ENCODE data around the gene EHMT2.

The EHMT2 gene

GRCh38 chr6:31879143-31879542 lies 18.4 kb downstream of the EHMT2 start:
- Histone ChIP-seq H3K18ac (ENCODE audit: low read length) (no peak overlapping the region), H4K12ac (ENCODE audit: low read depth, low read length) (no peak overlapping the region), H3K4me3 (ENCODE audit: low read depth, low read length) (no peak overlapping the region), H3K4ac (ENCODE audit: low read depth, low read length) (no peak overlapping the region), H3K9me3 (ENCODE audit: insufficient read depth, low read depth, low read length) (no peaks in the 10 kb centered on the region), H2BK5ac (ENCODE audit: low read depth, low read length, poor library complexity) (no peak overlapping the region), H3K79me1 (ENCODE audit: low read length) (no peaks in the 10 kb centered on the region), H3K14ac (ENCODE audit: low read length) (no peak overlapping the region), H3K79me2 (ENCODE audit: control insufficient read depth, insufficient read depth, low read length, poor library complexity) (no peaks in the 10 kb centered on the region), H3K4me2 (ENCODE audit: low read length) (no peak overlapping the region), H3K27ac (ENCODE audit: low read depth, low read length) (no peak overlapping the region), H3K36me3 (ENCODE audit: control insufficient read depth in 1 of 2, insufficient read depth in 2 of 2, low read length in 2 of 2) (peaks cover 42% of the 10 kb centered on the region in 2 experiments), H2AFZ (ENCODE audit: insufficient read depth, low read length, poor library complexity) (no peak overlapping the region), H4K8ac (ENCODE audit: low read depth, low read length) (no peak overlapping the region), H3K23ac (ENCODE audit: low read length) (no peak overlapping the region), H3K27me3 (ENCODE audit: insufficient read depth, low read length) (no peaks in the 10 kb centered on the region), H2BK120ac (ENCODE audit: insufficient read depth, low read length, poor library complexity) (no peak overlapping the region), H2BK12ac (ENCODE audit: low read length) (no peak overlapping the region), H3K9ac (ENCODE audit: low read length) (no peak overlapping the region), H4K91ac (ENCODE audit: low read depth, low read length) (no peak overlapping the region), H2AK5ac (ENCODE audit: low read length) (no peak overlapping the region), H3K4me1 (ENCODE audit: control insufficient read depth in 1 of 2, insufficient read depth in 2 of 2, low read length in 2 of 2) (peaks cover 0 to 12% of the 10 kb centered on the region in 2 experiments)
- WGBS (ENCODE audit: extremely low coverage, insufficient coverage, insufficient read length), result no CpG with 5 or more reads among the region's 13 CpGs
- no peak for DNase-seq

- Histone ChIP-seq H2AK5ac (ENCODE audit: low read length) (no peak within 1 kb of the TSS), H3K27me3 (ENCODE audit: insufficient read depth, low read length) (no peaks in the 10 kb centered on the region)
Measured at GRCh38 chr6:31878726-31879125, 18.8 kb downstream of the EHMT2 start, which contains the start of gene SLC44A4. Gene SLC44A4 (minus strand): TSS chr6:31878997. CDS start chr6:31878980, 17 bp downstream.

GRCh38 chr6:31878222-31878621 lies 19.3 kb downstream of the EHMT2 start:
- Histone ChIP-seq H3K9ac (ENCODE audit: low read length) (no peak overlapping the region), H3K4me2 (ENCODE audit: low read length) (no peak overlapping the region), H3K4me3 (ENCODE audit: low read depth, low read length) (no peak overlapping the region), H3K14ac (ENCODE audit: low read length) (no peak overlapping the region), H2BK12ac (ENCODE audit: low read length) (no peak overlapping the region), H2BK120ac (ENCODE audit: insufficient read depth, low read length, poor library complexity) (no peak overlapping the region), H3K23ac (ENCODE audit: low read length) (no peak overlapping the region), H3K9me3 (ENCODE audit: insufficient read depth, low read depth, low read length) (no peaks in the 10 kb centered on the region), H3K27me3 (ENCODE audit: insufficient read depth, low read length) (no peaks in the 10 kb centered on the region), H2AFZ (ENCODE audit: insufficient read depth, low read length, poor library complexity) (no peak overlapping the region), H3K36me3 (ENCODE audit: control insufficient read depth in 1 of 2, insufficient read depth in 2 of 2, low read length in 2 of 2) (peaks cover 34% of the 10 kb centered on the region in 2 experiments), H3K4ac (ENCODE audit: low read depth, low read length) (no peak overlapping the region), H3K27ac (ENCODE audit: low read depth, low read length) (no peak overlapping the region), H2BK5ac (ENCODE audit: low read depth, low read length, poor library complexity) (no peak overlapping the region), H4K12ac (ENCODE audit: low read depth, low read length) (no peak overlapping the region), H4K91ac (ENCODE audit: low read depth, low read length) (no peak overlapping the region), H3K4me1 (ENCODE audit: control insufficient read depth in 1 of 2, insufficient read depth in 2 of 2, low read length in 2 of 2) (peaks cover 0 to 14% of the 10 kb centered on the region in 2 experiments), H3K79me2 (ENCODE audit: control insufficient read depth, insufficient read depth, low read length, poor library complexity) (no peaks in the 10 kb centered on the region), H3K18ac (ENCODE audit: low read length) (no peak overlapping the region), H2AK5ac (ENCODE audit: low read length) (no peak overlapping the region), H3K79me1 (ENCODE audit: low read length) (no peaks in the 10 kb centered on the region), H4K8ac (ENCODE audit: low read depth, low read length) (no peak overlapping the region)
- no peak for DNase-seq
- WGBS (ENCODE audit: extremely low coverage, insufficient coverage, insufficient read length), result no CpG with 5 or more reads among the region's 3 CpGs

More at GRCh38 chr6:31878726-31879125, 18.8 kb downstream of the EHMT2 start, which contains the start of gene SLC44A4:
- no CpG with 5 or more reads among the region's 18 CpGs for WGBS (ENCODE audit: extremely low coverage, insufficient coverage, insufficient read length)
- H2BK120ac ChIP-seq (ENCODE audit: insufficient read depth, low read length, poor library complexity), result no peak within 1 kb of the TSS
- no peak within 1 kb of the TSS for H3K4me3 ChIP-seq (ENCODE audit: low read depth, low read length)
- peaks cover 0 to 14% of the 10 kb centered on the region in 2 experiments for H3K4me1 ChIP-seq (ENCODE audit: control insufficient read depth in 1 of 2, insufficient read depth in 2 of 2, low read length in 2 of 2)
- H3K36me3 ChIP-seq (ENCODE audit: control insufficient read depth in 1 of 2, insufficient read depth in 2 of 2, low read length in 2 of 2), result peaks cover 39% of the 10 kb centered on the region in 2 experiments
- H3K18ac ChIP-seq (ENCODE audit: low read length), result no peak within 1 kb of the TSS
- no peak for DNase-seq
- H3K23ac ChIP-seq (ENCODE audit: low read length), result no peak within 1 kb of the TSS
- no peak within 1 kb of the TSS for H3K14ac ChIP-seq (ENCODE audit: low read length)
- no peaks in the 10 kb centered on the region for H3K79me1 ChIP-seq (ENCODE audit: low read length)
- no peak within 1 kb of the TSS for H2BK12ac ChIP-seq (ENCODE audit: low read length)
- H2AFZ ChIP-seq (ENCODE audit: insufficient read depth, low read length, poor library complexity), result no peak within 1 kb of the TSS
- H3K4ac ChIP-seq (ENCODE audit: low read depth, low read length), result no peak within 1 kb of the TSS
- no peaks in the 10 kb centered on the region for H3K79me2 ChIP-seq (ENCODE audit: control insufficient read depth, insufficient read depth, low read length, poor library complexity)
- no peaks in the 10 kb centered on the region for H3K9me3 ChIP-seq (ENCODE audit: insufficient read depth, low read depth, low read length)
- H4K8ac ChIP-seq (ENCODE audit: low read depth, low read length), result no peak within 1 kb of the TSS
- no peak within 1 kb of the TSS for H4K12ac ChIP-seq (ENCODE audit: low read depth, low read length)
- no peak within 1 kb of the TSS for H4K91ac ChIP-seq (ENCODE audit: low read depth, low read length)
- H3K4me2 ChIP-seq (ENCODE audit: low read length), result no peak within 1 kb of the TSS
- no peak within 1 kb of the TSS for H3K9ac ChIP-seq (ENCODE audit: low read length)
- H3K27ac ChIP-seq (ENCODE audit: low read depth, low read length), result no peak within 1 kb of the TSS
- no peak within 1 kb of the TSS for H2BK5ac ChIP-seq (ENCODE audit: low read depth, low read length, poor library complexity)

GRCh38 chr6:31877651-31878161 lies 19.8 kb downstream of the EHMT2 start:
- no peak overlapping the region for H3K23ac ChIP-seq (ENCODE audit: low read length)
- H3K9me3 ChIP-seq (ENCODE audit: insufficient read depth, low read depth, low read length), result no peaks in the 10 kb centered on the region
- no peak overlapping the region for H2BK12ac ChIP-seq (ENCODE audit: low read length)
- H3K4me1 ChIP-seq (ENCODE audit: control insufficient read depth in 1 of 2, insufficient read depth in 2 of 2, low read length in 2 of 2), result peaks cover 0 to 14% of the 10 kb centered on the region in 2 experiments
- no peak overlapping the region for H3K18ac ChIP-seq (ENCODE audit: low read length)
- H2BK5ac ChIP-seq (ENCODE audit: low read depth, low read length, poor library complexity), result no peak overlapping the region
- H3K27me3 ChIP-seq (ENCODE audit: insufficient read depth, low read length), result no peaks in the 10 kb centered on the region
- H3K9ac ChIP-seq (ENCODE audit: low read length), result no peak overlapping the region
- no peak for DNase-seq
- H3K4me3 ChIP-seq (ENCODE audit: low read depth, low read length), result no peak overlapping the region
- no CpG with 5 or more reads among the region's 10 CpGs for WGBS (ENCODE audit: extremely low coverage, insufficient coverage, insufficient read length)
- H3K36me3 ChIP-seq (ENCODE audit: control insufficient read depth in 1 of 2, insufficient read depth in 2 of 2, low read length in 2 of 2), result peaks cover 29% of the 10 kb centered on the region in 2 experiments
- H3K27ac ChIP-seq (ENCODE audit: low read depth, low read length), result no peak overlapping the region
- no peak overlapping the region for H2BK120ac ChIP-seq (ENCODE audit: insufficient read depth, low read length, poor library complexity)
- no peaks in the 10 kb centered on the region for H3K79me2 ChIP-seq (ENCODE audit: control insufficient read depth, insufficient read depth, low read length, poor library complexity)
- H3K79me1 ChIP-seq (ENCODE audit: low read length), result no peaks in the 10 kb centered on the region
- no peak overlapping the region for H4K91ac ChIP-seq (ENCODE audit: low read depth, low read length)
- no peak overlapping the region for H2AK5ac ChIP-seq (ENCODE audit: low read length)
- H4K8ac ChIP-seq (ENCODE audit: low read depth, low read length), result no peak overlapping the region
- no peak overlapping the region for H4K12ac ChIP-seq (ENCODE audit: low read depth, low read length)
- no peak overlapping the region for H2AFZ ChIP-seq (ENCODE audit: insufficient read depth, low read length, poor library complexity)
- no peak overlapping the region for H3K14ac ChIP-seq (ENCODE audit: low read length)
- H3K4me2 ChIP-seq (ENCODE audit: low read length), result no peak overlapping the region
- no peak overlapping the region for H3K4ac ChIP-seq (ENCODE audit: low read depth, low read length)

Measured in trophoblast cell (in vitro differentiated cells and primary cell).